PFSK-1 (cell line): Measurements from ENCODE around the gene NR0B2.

Experiments
- FOXP2 ChIP-seq: optimal IDR thresholded peaks from 2 replicates; pipeline ENCODE3; 2011; ENCODE audit warnings: borderline replicate concordance, control low read depth, inconsistent platforms; ENCODE audit not compliant: insufficient read depth; ENCODE audit errors: extremely low read length, extremely low read depth
- POLR2AphosphoS5 ChIP-seq: IDR thresholded peaks from 2 replicates; pipeline ENCODE4 v1.6.1; 2012; ENCODE audit warnings: low read depth, mild to moderate bottlenecking, control low read depth, low read length, moderate library complexity
- SIN3A ChIP-seq: IDR thresholded peaks from 2 replicates; pipeline ENCODE4 v1.6.1; 2012; ENCODE audit warnings: mild to moderate bottlenecking, low read length, moderate library complexity, borderline replicate concordance; ENCODE audit not compliant: insufficient read depth
- TAF1 ChIP-seq: IDR thresholded peaks from 2 replicates; pipeline ENCODE4 v1.6.1; 2012; ENCODE audit warnings: low read length, control low read depth, borderline replicate concordance; ENCODE audit not compliant: insufficient read depth
- TF ChIP-seq, protein P1 (sequence below), 2 experiments: IDR thresholded peaks; 2 replicates each; pipeline versions ENCODE4 v1.6.1 to v1.8.0; 2011 to 2012; ENCODE audit warnings: low read depth in 2 of 2, low read length in 2 of 2, control low read depth in 1 of 2, inconsistent platforms in 1 of 2, mild to moderate bottlenecking in 1 of 2, moderate library complexity in 1 of 2; ENCODE audit not compliant: insufficient read depth in 1 of 2

Gene NR0B2

DNA sequence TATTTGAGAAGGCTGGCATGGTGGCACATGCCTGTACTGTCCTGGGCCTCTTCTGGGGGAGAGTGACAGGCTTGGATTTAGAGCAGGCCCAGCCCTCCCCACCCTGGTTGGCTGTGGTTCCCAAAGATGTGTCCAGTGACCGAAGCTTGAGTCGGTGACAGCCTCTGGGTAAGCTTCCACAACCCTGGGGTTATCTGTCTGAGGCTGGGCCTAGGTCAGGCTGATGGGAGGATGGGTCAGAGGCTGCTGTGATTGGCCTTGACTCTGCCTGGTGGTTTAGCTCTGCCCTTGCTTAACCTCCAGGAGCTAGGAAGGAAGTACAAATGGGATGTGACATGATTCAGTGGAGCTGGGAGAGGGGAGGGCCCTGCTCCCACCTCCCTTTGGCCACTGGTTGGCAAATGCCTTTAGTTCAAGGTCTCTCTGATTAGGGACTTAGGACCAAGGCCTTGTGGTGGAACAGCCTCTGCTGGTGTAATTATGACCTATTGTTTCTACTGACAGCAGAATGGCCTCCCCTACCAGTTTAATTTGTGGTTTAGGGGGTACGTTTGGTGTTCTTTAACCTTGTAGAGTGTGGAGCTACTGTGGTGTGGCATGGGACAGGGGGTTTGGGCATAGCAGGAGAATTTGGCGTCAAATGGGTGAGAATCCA, 24.4 kb upstream of the NR0B2 start:
- TF ChIP-seq SIN3A = no peak

DNA sequence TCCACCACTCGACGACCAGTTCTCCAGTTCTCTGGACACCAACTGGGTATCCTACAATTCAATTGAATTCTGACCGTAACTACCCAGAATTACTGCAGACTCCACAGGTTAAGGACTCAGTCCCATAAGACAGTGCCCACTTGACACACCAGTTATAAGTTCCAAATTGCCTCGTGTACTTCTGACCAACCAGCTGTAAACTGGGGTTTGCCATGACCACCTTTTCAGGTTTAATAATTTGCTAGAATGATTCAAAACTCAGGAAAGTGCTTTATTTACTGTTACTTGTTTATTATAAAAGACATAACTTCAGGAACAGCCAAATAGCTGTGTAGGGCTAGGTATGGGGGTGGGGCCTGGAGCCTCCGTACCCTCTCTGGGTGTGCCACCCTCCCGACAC, 23.0 kb upstream of the NR0B2 start:
- TF ChIP-seq, protein P1, sequence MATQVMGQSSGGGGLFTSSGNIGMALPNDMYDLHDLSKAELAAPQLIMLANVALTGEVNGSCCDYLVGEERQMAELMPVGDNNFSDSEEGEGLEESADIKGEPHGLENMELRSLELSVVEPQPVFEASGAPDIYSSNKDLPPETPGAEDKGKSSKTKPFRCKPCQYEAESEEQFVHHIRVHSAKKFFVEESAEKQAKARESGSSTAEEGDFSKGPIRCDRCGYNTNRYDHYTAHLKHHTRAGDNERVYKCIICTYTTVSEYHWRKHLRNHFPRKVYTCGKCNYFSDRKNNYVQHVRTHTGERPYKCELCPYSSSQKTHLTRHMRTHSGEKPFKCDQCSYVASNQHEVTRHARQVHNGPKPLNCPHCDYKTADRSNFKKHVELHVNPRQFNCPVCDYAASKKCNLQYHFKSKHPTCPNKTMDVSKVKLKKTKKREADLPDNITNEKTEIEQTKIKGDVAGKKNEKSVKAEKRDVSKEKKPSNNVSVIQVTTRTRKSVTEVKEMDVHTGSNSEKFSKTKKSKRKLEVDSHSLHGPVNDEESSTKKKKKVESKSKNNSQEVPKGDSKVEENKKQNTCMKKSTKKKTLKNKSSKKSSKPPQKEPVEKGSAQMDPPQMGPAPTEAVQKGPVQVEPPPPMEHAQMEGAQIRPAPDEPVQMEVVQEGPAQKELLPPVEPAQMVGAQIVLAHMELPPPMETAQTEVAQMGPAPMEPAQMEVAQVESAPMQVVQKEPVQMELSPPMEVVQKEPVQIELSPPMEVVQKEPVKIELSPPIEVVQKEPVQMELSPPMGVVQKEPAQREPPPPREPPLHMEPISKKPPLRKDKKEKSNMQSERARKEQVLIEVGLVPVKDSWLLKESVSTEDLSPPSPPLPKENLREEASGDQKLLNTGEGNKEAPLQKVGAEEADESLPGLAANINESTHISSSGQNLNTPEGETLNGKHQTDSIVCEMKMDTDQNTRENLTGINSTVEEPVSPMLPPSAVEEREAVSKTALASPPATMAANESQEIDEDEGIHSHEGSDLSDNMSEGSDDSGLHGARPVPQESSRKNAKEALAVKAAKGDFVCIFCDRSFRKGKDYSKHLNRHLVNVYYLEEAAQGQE (IDR thresholded peaks at IDR 0.05; ENCODE audit: insufficient read depth in 1 of 2, low read depth in 2 of 2, low read length in 2 of 2) = no peak
- no peak for TF ChIP-seq TAF1
- no peak; the same call in 1 of the 2 replicates for TF ChIP-seq POLR2AphosphoS5
- TF ChIP-seq SIN3A = no peak
- TF ChIP-seq FOXP2 = no peak

DNA sequence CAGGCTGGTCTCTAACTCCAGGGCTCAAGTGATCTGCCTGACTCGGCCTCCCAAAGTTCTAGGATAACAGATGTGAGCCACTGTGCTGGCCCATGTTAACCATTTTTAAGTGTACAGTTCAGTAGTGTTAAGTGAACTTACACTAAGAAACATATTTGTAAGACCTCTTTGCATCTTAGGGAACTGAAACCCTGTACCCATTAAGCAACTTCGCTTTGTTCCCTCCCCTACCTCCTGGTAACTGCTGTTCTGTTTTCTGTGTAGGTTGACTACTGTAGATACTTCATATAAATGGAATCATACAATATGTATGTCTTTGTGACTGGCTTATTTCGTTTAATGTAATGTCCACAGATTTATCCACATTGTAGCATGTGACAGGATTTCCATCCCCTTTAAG, 18.8 kb upstream of the NR0B2 start:
- no peak for TF ChIP-seq FOXP2
- TF ChIP-seq TAF1 = no peak
- TF ChIP-seq POLR2AphosphoS5 = no peak
- no peak for TF ChIP-seq SIN3A
- TF ChIP-seq, protein P1 (IDR thresholded peaks at IDR 0.05; ENCODE audit: insufficient read depth in 1 of 2, low read depth in 2 of 2, low read length in 2 of 2) = no peak

DNA sequence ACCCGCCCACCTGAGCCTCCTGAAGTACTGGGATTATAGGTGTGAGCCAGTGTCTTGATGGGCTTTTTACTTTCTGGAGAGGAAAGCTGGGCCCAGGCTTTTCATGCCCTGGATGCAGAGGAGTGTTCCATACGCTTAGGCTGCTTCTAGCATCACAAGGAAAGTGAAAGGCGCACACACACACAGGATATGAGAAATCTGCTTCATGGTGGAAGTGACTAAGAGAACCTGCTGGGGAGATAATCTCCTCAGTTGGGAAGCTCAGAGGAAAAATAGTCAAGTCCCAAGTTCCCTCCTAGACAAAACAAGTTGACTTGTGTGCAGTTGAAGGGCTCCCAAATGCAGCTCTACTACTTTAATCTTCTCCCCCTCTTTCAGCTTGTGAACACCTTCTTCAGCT, 9.9 kb upstream of the NR0B2 start:
- TF ChIP-seq, protein P1 (IDR thresholded peaks at IDR 0.05; ENCODE audit: insufficient read depth in 1 of 2, low read depth in 2 of 2, low read length in 2 of 2) = no peak
- TF ChIP-seq SIN3A = no peak
- TF ChIP-seq TAF1 = no peak
- no peak for TF ChIP-seq FOXP2
- TF ChIP-seq POLR2AphosphoS5 = no peak

DNA sequence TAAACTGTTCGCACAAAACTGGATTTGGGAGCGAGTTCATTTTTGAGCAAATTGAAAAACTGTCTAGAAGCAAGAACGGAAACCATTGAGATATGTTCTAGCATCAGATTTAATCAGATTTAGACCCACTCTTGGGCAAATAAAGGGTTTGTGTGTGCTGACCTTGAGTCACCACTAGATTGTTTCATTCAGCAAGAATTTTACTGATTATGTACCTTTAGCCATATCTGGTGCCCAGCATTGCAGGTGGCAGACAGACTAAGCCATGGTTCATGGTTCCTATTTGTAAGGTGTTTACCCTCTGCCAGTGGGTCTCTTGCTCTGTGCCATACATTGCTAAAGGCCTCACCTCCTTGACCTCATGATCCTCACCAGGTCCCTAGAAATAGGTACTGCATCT, 9.1 kb upstream of the NR0B2 start:
- no peak for TF ChIP-seq SIN3A
- TF ChIP-seq, protein P1 (IDR thresholded peaks at IDR 0.05; ENCODE audit: insufficient read depth in 1 of 2, low read depth in 2 of 2, low read length in 2 of 2) = no peak
- no peak for TF ChIP-seq TAF1
- no peak for TF ChIP-seq POLR2AphosphoS5
- TF ChIP-seq FOXP2 = no peak
